Measurements from ENCODE around the gene NLN.

DNA sequence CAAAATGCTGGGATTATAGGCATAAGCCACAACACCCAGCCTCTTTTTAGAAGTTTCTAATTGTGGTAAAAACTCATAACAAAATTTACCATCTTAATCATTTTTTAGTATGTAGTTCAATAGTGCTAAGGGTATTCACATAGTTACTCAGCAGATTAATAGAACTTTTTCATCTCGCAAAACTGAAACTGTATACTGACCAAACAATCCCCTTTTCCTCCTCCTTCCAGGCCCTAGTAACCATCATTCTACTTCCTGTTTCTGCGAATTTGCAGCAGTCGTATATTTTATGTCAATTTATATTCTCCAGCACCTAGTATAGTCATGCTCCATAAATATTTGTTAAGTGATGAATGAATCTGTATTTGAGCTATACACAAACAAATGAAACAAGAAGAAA is 118.1 kb downstream of the NLN start:
- TF ChIP-seq, protein P1, sequence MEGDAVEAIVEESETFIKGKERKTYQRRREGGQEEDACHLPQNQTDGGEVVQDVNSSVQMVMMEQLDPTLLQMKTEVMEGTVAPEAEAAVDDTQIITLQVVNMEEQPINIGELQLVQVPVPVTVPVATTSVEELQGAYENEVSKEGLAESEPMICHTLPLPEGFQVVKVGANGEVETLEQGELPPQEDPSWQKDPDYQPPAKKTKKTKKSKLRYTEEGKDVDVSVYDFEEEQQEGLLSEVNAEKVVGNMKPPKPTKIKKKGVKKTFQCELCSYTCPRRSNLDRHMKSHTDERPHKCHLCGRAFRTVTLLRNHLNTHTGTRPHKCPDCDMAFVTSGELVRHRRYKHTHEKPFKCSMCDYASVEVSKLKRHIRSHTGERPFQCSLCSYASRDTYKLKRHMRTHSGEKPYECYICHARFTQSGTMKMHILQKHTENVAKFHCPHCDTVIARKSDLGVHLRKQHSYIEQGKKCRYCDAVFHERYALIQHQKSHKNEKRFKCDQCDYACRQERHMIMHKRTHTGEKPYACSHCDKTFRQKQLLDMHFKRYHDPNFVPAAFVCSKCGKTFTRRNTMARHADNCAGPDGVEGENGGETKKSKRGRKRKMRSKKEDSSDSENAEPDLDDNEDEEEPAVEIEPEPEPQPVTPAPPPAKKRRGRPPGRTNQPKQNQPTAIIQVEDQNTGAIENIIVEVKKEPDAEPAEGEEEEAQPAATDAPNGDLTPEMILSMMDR (conservative IDR thresholded peaks at IDR 0.05), result no peak
- no peak for TF ChIP-seq ZFX (IDR thresholded peaks at IDR 0.05)
